GM12878 (cell line): Measurements from ENCODE around the gene PDE12. TPM values are rescaled to one million over a fixed set of nuclear protein-coding genes. Genes with fewer than 3 reads are reported as not detected.

Source experiments
- ATAC-seq: fragments of 200-7000 bp; cut with Tn5 transposase; 3 replicates; pipeline ENCODE4 v1.9.1; 2020; ENCODE audit warnings: mild to moderate bottlenecking, moderate library complexity
- BruUV-seq: library from RNA; stranded (reverse); fragments of 400-500 nt; replicated peaks from 2 replicates; lab custom pipeline; 2021; lab: Mats Ljungman, UMichigan
- CTCF ChIA-PET: fragments of 300-600 bp; sonication (Branson Sonifier 250); formaldehyde crosslinking; extraction: SDS; loops from one replicate; lab custom pipeline; 2021; ENCODE audit warnings: inconsistent platforms; lab: Yijun Ruan, JAX
- POLR2A ChIA-PET: fragments of 350-600 bp; formaldehyde crosslinking; extraction: SDS; loops from one replicate; lab custom pipeline; 2021; ENCODE audit warnings: inconsistent platforms; lab: Charles Lee
- RAD21 ChIA-PET: fragments of 300-600 bp; sonication (Branson Sonifier 250); formaldehyde crosslinking; loops from one replicate; lab custom pipeline; 2023; ENCODE audit warnings: antibody characterized with exemption; ENCODE audit not compliant: unreplicated experiment; lab: Charles Lee
- SMC1A ChIA-PET: fragments of 300-600 bp; sonication (Branson Sonifier 250); formaldehyde crosslinking; loops from one replicate; lab custom pipeline; 2023; ENCODE audit not compliant: unreplicated experiment, uncharacterized antibody; lab: Charles Lee
- DNase-seq: peaks from one replicate; pipeline ENCODE4 v3.0.0-alpha.2; 2011; ENCODE audit warnings: low read depth, low spot score
- FAIRE-seq: peaks from 3 replicates; lab custom pipeline; 2011; peaks lifted over from hg19 to GRCh38; lab: Jason Lieb, UNC
- H2AFZ ChIP-seq: 2 replicates; pipeline ENCODE4 v1.6.0; 2011; ENCODE audit warnings: low read depth, low read length, control low read depth; ENCODE audit not compliant: control insufficient read depth
- H3K27ac ChIP-seq: 2 replicates; pipeline ENCODE4 v1.5.1; 2011; ENCODE audit warnings: control low read depth; ENCODE audit not compliant: control insufficient read depth, insufficient read depth
- H3K27me3 ChIP-seq, 2 experiments: replicated peaks in 1 of 2; 2 replicates each; pipeline versions ENCODE4 v1.6.0 to v1.6.1; 2011; ENCODE audit warnings: low read length in 1 of 2; ENCODE audit not compliant: control insufficient read depth in 2 of 2, insufficient read depth in 2 of 2
- H3K36me3 ChIP-seq, 2 experiments: 2 replicates each; pipeline ENCODE4 v1.5.1; 2011; ENCODE audit warnings: low read length in 1 of 2; ENCODE audit not compliant: control insufficient read depth in 2 of 2, insufficient read depth in 2 of 2
- H3K4me1 ChIP-seq: 2 replicates; pipeline ENCODE4 v1.6.1; 2011; ENCODE audit warnings: mild to moderate bottlenecking, low read length, moderate library complexity, mixed read lengths; ENCODE audit not compliant: control insufficient read depth, insufficient read depth
- H3K4me2 ChIP-seq: 2 replicates; pipeline ENCODE4 v1.6.0; 2011; ENCODE audit warnings: control low read depth; ENCODE audit not compliant: control insufficient read depth, insufficient read depth
- H3K4me3 ChIP-seq: fragments of 200-600 bp; sonication (generic); 2 replicates; pipeline ENCODE4 v1.5.1; 2016
- H3K79me2 ChIP-seq: 2 replicates; pipeline ENCODE4 v1.6.0; 2011; ENCODE audit warnings: low read length; ENCODE audit not compliant: control insufficient read depth, insufficient read depth
- H3K9ac ChIP-seq: 2 replicates; pipeline ENCODE4 v1.8.0; 2011; ENCODE audit warnings: low read length, control low read depth, mixed read lengths; ENCODE audit not compliant: control insufficient read depth, insufficient read depth
- H3K9me3 ChIP-seq: replicated peaks from 3 replicates; pipeline ENCODE4 v1.5.1; 2011; ENCODE audit warnings: mild to moderate bottlenecking, low read length; ENCODE audit not compliant: control insufficient read depth, insufficient read depth
- H4K20me1 ChIP-seq: 2 replicates; pipeline ENCODE4 v1.6.0; 2011; ENCODE audit not compliant: control insufficient read depth, insufficient read depth
- ATF3 ChIP-seq: IDR thresholded peaks from 2 replicates; pipeline ENCODE4 v1.6.1; 2011; ENCODE audit warnings: low read depth, mild to moderate bottlenecking, low read length, moderate library complexity, borderline replicate concordance; ENCODE audit errors: extremely low read depth
- BRCA1 ChIP-seq: IDR thresholded peaks from 2 replicates; pipeline ENCODE4 v1.6.1; 2011; ENCODE audit warnings: low read depth, low read length, improper control_type of control experiment
- CBX3 ChIP-seq: fragments of 200-600 bp; sonication (generic); IDR thresholded peaks from 2 replicates; pipeline ENCODE4 v1.6.1; 2016; ENCODE audit warnings: low read depth, borderline replicate concordance
- EED ChIP-seq: sonication (generic); IDR thresholded peaks from 2 replicates; pipeline ENCODE4 v1.6.1; 2016; ENCODE audit warnings: antibody characterized with exemption, low read depth
- EP300 ChIP-seq, 2 experiments: fragments of 150-350 bp in 1 of 2; IDR thresholded peaks; 2 replicates each; pipeline ENCODE4 v1.6.1; 2011 to 2012; ENCODE audit warnings: low read depth in 2 of 2, low read length in 2 of 2, borderline replicate concordance in 1 of 2, improper control_type of control experiment in 1 of 2, inconsistent platforms in 1 of 2; ENCODE audit not compliant: control insufficient read depth in 1 of 2
- HCFC1 ChIP-seq: fragments of 150-350 bp; IDR thresholded peaks from 2 replicates; pipeline ENCODE4 v1.6.1; 2014; ENCODE audit warnings: low read length
- HSF1 ChIP-seq: fragments of 150-350 bp; IDR thresholded peaks from 2 replicates; pipeline ENCODE4 v1.6.1; 2014; ENCODE audit warnings: mild to moderate bottlenecking, low read depth, low read length
- JUND ChIP-seq: IDR thresholded peaks from 2 replicates; pipeline ENCODE4 v1.6.1; 2012; ENCODE audit warnings: low read depth, mild to moderate bottlenecking, low read length, improper control_type of control experiment, moderate library complexity
- KAT2A ChIP-seq: conservative IDR thresholded peaks from 2 replicates; pipeline ENCODE4 v1.6.1; 2011; ENCODE audit warnings: low read depth, low read length; ENCODE audit not compliant: control insufficient read depth
- NFXL1 ChIP-seq: fragments of 450-650 bp; IDR thresholded peaks from 2 replicates; pipeline ENCODE4 v1.6.1; 2017; ENCODE audit warnings: antibody characterized with exemption, mild to moderate bottlenecking, borderline replicate concordance
- POLR2AphosphoS5 ChIP-seq: IDR thresholded peaks from 2 replicates; pipeline ENCODE4 v1.6.1; 2011; ENCODE audit warnings: mild to moderate bottlenecking, low read length, inconsistent platforms
- RB1 ChIP-seq: fragments of 450-650 bp; formaldehyde crosslinking; IDR thresholded peaks from 2 replicates; pipeline ENCODE4 v1.6.1; 2017; ENCODE audit warnings: mild to moderate bottlenecking, borderline replicate concordance
- RELB ChIP-seq: fragments of 450-650 bp; IDR thresholded peaks from 2 replicates; pipeline ENCODE4 v1.6.1; 2017; ENCODE audit warnings: low read depth, mild to moderate bottlenecking, moderate library complexity
- RUNX3 ChIP-seq: IDR thresholded peaks from 2 replicates; pipeline ENCODE4 v1.6.1; 2012; ENCODE audit warnings: low read length, inconsistent platforms
- SPI1 ChIP-seq: IDR thresholded peaks from 2 replicates; pipeline ENCODE4 v1.6.1; 2011; ENCODE audit warnings: low read depth, mild to moderate bottlenecking, low read length, moderate library complexity, borderline replicate concordance; ENCODE audit not compliant: insufficient read depth
- SUZ12 ChIP-seq: fragments of 200-600 bp; sonication (generic); IDR thresholded peaks from one replicate; pipeline ENCODE4 v1.6.1; 2018; ENCODE audit warnings: antibody characterized with exemption, mild to moderate bottlenecking; ENCODE audit not compliant: unreplicated experiment
- ZNF687 ChIP-seq: fragments of 450-650 bp; IDR thresholded peaks from 2 replicates; pipeline ENCODE4 v1.6.1; 2017; ENCODE audit warnings: mild to moderate bottlenecking, moderate library complexity
- WGBS: methylation state at CpG from one replicate; pipeline ENCODE4 v1.1.6; 2016; ENCODE audit warnings: low lambda C conversion rate; ENCODE audit not compliant: insufficient replicate concordance, insufficient coverage; ENCODE audit errors: missing lambda C conversion rate; 5-methylcytosine and 5-hydroxymethylcytosine counted together
- in situ Hi-C: fragments of 300-500 bp; cut with MboI; formaldehyde crosslinking; loops from 9 replicates; pipeline ENCODE4 v1.14.3; 2018; ENCODE audit warnings: mixed read lengths
- intact Hi-C: fragments of 100-400 bp; cut with micrococcal nuclease; formaldehyde crosslinking; loops from one replicate; pipeline ENCODE4 v1.14.2; 2022; ENCODE audit not compliant: unreplicated experiment
- polyA plus RNA-seq, 11 experiments: library from polyadenylated mRNA; depleted of rRNA in 4 of 11; unstranded in 6 of 11; stranded (reverse) in 5 of 11; fragments of >200 nt; fragmentation: Nextera tagmentation in 4 of 11; fragmentation: Illumina TruSeq in 1 of 11; extraction: Ambion mirVana in 4 of 11; extraction: Trizol in 1 of 11; gene quantifications; 1 replicate in 1 of 11; 2 replicates in 10 of 11; pipeline versions ENCODE4 v1.2.1 to v1.2.3, GENCODE V29; 2011 to 2016; ENCODE audit warnings: inconsistent platforms in 2 of 11, missing spikeins in 2 of 11, low read depth in 1 of 11
- total RNA-seq, 4 experiments: library from RNA; depleted of rRNA in 3 of 4; stranded (reverse); fragments of >200 nt in 3 of 4; fragmentation: Illumina TruSeq in 1 of 4; extraction: Trizol in 1 of 4; gene quantifications; 2 replicates each; pipeline versions ENCODE4 v1.2.1 to v1.2.3, GENCODE V29; 2013 to 2021

The PDE12 gene
- total and polyA plus RNA-seq, 10 of the 15 experiments (the other 5 are each of a cell fraction or from before 2014, with no cell fraction given), result 3.0 to 26.1 (median 17.4) TPM

- H3K79me2 ChIP-seq, result peaks cover 68% of the 10 kb centered on the region
- no peak overlapping the region for H2AFZ ChIP-seq
- in situ Hi-C loops (no loop called here), intact Hi-C loops (loop anchor here (5.0 kb wide), 1 partner anchor 133 kb away; the partner anchor contains the start of gene DENND6A)
- TSS peak; percentile 27 for BruUV-seq
- no peak for ATAC-seq
- POLR2A ChIA-PET, result no interaction called here
- H3K9ac ChIP-seq, result no peak overlapping the region
- WGBS, result 100% methylated on average over 1 of the region's 1 CpG
- H3K4me1 ChIP-seq, result no peaks in the 10 kb centered on the region; the same call in none of the 2 replicates
- SMC1A ChIA-PET, result interaction anchor here (0.7 kb wide), 1 partner anchor 38 kb away, joined by 3 read pairs; no protein-coding TSS in a partner anchor
- RAD21 ChIA-PET, result interaction anchor here (1.5 kb wide), 1 partner anchor 267 kb away, joined by 4 read pairs; no protein-coding TSS in a partner anchor
- CTCF ChIA-PET, result no interaction called here
- H3K36me3 ChIP-seq, result peaks cover 0 to 14% of the 10 kb centered on the region in 2 experiments; a peak in 2 of 4 replicates
- H3K4me2 ChIP-seq, result peak overlapping the region; percentile 59
- DNase-seq, result no peak
- no peak overlapping the region for H3K27ac ChIP-seq
- no peak for FAIRE-seq
- peak overlapping the region; percentile 39; the same call in 1 of the 2 replicates for H3K4me3 ChIP-seq
- no peaks in the 10 kb centered on the region for H3K27me3 ChIP-seq
- no peaks in the 10 kb centered on the region for H4K20me1 ChIP-seq
- H3K9me3 ChIP-seq, result no peaks in the 10 kb centered on the region
- no peak for TF ChIP-seq SUZ12
- TF ChIP-seq POLR2AphosphoS5, result no peak
- no peak for TF ChIP-seq EED
- TF ChIP-seq RUNX3, result no peak
- TF ChIP-seq RB1, result no peak
- TF ChIP-seq EP300 (IDR thresholded peaks at IDR 0.05; ENCODE audit: borderline replicate concordance in 1 of 2, control insufficient read depth in 1 of 2, low read depth in 2 of 2, low read length in 2 of 2), result no peak
- TF ChIP-seq ZNF687, result no peak
- TF ChIP-seq ATF3, result no peak
- no peak for TF ChIP-seq CBX3
- no peak for TF ChIP-seq HCFC1
- no peak for TF ChIP-seq HSF1
- TF ChIP-seq KAT2A, result no peak
- no peak for TF ChIP-seq BRCA1
- no peak for TF ChIP-seq JUND
- TF ChIP-seq NFXL1, result no peak
- TF ChIP-seq RELB, result no peak
- TF ChIP-seq SPI1, result no peak
Observed at GRCh38 chr3:57559526-57559925, 3.5 kb downstream of the PDE12 start.
